ENCODE measurements around the gene TP53RK.

- TF ChIP-seq MAX (IDR thresholded peaks at IDR 0.05): no peak
- TF ChIP-seq CTCF (IDR thresholded peaks at IDR 0.05; ENCODE audit: low read depth, low read length, missing input control): no peak
- no peak for TF ChIP-seq YY1 (IDR thresholded peaks at IDR 0.05)
- no peak for TF ChIP-seq TAF1 (conservative IDR thresholded peaks at IDR 0.05)
- no peak for TF ChIP-seq RAD21 (IDR thresholded peaks at IDR 0.05)
- TF ChIP-seq SP1 (IDR thresholded peaks at IDR 0.05): no peak
- no peak for TF ChIP-seq FOXA1 (IDR thresholded peaks at IDR 0.05)
- TF ChIP-seq REST (IDR thresholded peaks at IDR 0.05): no peak
- TF ChIP-seq JUND (IDR thresholded peaks at IDR 0.05): no peak
- no peak for TF ChIP-seq RXRA (IDR thresholded peaks at IDR 0.05)
- TF ChIP-seq, protein P1, sequence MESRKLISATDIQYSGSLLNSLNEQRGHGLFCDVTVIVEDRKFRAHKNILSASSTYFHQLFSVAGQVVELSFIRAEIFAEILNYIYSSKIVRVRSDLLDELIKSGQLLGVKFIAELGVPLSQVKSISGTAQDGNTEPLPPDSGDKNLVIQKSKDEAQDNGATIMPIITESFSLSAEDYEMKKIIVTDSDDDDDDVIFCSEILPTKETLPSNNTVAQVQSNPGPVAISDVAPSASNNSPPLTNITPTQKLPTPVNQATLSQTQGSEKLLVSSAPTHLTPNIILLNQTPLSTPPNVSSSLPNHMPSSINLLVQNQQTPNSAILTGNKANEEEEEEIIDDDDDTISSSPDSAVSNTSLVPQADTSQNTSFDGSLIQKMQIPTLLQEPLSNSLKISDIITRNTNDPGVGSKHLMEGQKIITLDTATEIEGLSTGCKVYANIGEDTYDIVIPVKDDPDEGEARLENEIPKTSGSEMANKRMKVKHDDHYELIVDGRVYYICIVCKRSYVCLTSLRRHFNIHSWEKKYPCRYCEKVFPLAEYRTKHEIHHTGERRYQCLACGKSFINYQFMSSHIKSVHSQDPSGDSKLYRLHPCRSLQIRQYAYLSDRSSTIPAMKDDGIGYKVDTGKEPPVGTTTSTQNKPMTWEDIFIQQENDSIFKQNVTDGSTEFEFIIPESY (IDR thresholded peaks at IDR 0.05): no peak
- no peak for TF ChIP-seq ATF3 (IDR thresholded peaks at IDR 0.05)
Measured at GRCh38 chr20:46696791-46697279, 7.6 kb upstream of the TP53RK start.
